Measurements from ENCODE around the gene CORO2A. TPM values are rescaled to one million over a fixed set of nuclear protein-coding genes. Genes with fewer than 3 reads are reported as not detected.
A peak's percentile ranks its signal among the peaks of the same experiment; 100 is the strongest.
"Not testable (repeated sequence)": the region's sequence is repeated elsewhere in the genome, so short reads cannot be mapped to it uniquely, and the experiment has no call there.

The CORO2A gene
- total RNA-seq, 2 donors from 2014 or later: 31.2 to 45.3 TPM

DNA sequence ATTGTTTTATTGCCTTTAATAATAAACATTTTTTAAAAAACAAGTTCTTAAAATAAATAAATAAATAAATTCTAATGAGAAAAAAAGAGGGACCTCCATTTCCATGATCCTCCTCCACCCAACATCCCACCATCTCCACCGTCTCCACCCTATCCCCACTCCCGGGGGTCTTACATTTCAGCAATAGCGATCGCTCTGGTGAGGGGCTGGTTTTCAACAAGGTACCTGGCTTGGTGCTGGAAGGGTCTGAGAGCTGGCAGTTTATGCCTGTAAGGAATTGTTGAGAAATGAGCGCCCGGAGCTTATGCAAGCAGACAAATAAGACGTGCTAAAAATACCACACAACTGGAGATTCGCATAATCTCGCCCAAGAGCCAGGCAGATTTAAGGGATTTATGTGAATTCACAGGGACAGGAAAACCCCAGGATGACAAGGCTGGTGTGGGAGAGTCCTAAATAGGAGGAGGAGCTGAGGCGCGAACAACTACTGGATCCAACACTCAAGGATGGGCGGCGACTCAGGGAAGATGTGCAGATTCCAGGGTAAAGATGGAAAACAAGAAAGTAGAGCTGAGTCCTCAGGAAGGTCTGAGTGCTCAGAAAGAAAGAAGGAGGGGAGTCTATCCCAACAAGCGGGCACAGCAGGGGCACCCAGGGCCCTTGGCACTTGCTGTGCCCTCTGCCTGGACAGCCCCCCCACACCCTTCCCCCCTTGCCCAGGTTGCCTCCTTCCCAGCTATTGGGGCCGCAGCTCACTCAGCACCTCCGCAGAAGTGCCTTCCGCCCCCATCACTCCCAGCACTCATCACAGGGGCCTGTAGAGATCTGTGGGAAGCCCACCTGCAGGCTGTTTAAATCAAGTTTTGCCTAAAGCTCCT, 100.5 kb downstream of the CORO2A start:
- intact Hi-C loops (cut with DNase I): no loop called here

DNA sequence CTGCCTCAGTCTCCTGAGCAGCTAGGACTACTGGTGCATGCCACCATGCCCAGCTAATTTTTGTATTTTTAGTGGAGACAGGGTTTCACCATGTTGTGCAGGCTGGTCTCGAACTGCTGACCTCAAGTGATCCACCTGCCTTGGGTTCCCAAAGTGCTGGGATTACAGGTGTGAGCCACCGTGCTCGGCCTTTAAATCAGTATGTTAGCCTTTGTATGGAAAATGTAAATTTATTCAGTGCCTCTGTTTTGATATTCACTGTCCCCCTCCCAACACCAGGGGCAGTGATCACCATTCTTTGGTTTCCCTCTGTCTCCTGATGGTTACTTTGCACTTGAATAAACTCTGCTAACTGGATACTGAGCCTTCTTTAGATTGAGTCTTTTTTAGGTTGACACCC, 101.8 kb downstream of the CORO2A start:
- intact Hi-C loops (cut with DNase I); H3K9me3 ChIP-seq; H3K4me3 ChIP-seq; H3K27me3 ChIP-seq (replicated peaks; ENCODE audit: insufficient read depth); H3K4me1 ChIP-seq (replicated peaks); H3K36me3 ChIP-seq; H3K27ac ChIP-seq; DNase-seq (ENCODE audit: low spot score): not testable (repeated sequence)
- WGBS: 83% methylated on average over 3 of the region's 3 CpGs

More for the DNA sequence above, 100.5 kb downstream of the CORO2A start:
- Histone ChIP-seq H3K27me3 (replicated peaks; ENCODE audit: insufficient read depth) (no peaks in the 10 kb centered on the region), H3K27ac (no peak overlapping the region), H3K4me1 (replicated peaks) (peaks cover 8% of the 10 kb centered on the region), H3K4me3 (no peak overlapping the region), H3K36me3 (no peaks in the 10 kb centered on the region), H3K9me3 (no peaks in the 10 kb centered on the region)
- 80% methylated on average over 17 of the region's 17 CpGs for WGBS
- no peak for TF ChIP-seq POLR2A (IDR thresholded peaks at IDR 0.05)
- TF ChIP-seq POLR2AphosphoS5 (IDR thresholded peaks at IDR 0.05): no peak
- TF ChIP-seq, protein P1, sequence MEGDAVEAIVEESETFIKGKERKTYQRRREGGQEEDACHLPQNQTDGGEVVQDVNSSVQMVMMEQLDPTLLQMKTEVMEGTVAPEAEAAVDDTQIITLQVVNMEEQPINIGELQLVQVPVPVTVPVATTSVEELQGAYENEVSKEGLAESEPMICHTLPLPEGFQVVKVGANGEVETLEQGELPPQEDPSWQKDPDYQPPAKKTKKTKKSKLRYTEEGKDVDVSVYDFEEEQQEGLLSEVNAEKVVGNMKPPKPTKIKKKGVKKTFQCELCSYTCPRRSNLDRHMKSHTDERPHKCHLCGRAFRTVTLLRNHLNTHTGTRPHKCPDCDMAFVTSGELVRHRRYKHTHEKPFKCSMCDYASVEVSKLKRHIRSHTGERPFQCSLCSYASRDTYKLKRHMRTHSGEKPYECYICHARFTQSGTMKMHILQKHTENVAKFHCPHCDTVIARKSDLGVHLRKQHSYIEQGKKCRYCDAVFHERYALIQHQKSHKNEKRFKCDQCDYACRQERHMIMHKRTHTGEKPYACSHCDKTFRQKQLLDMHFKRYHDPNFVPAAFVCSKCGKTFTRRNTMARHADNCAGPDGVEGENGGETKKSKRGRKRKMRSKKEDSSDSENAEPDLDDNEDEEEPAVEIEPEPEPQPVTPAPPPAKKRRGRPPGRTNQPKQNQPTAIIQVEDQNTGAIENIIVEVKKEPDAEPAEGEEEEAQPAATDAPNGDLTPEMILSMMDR (IDR thresholded peaks at IDR 0.05): no peak
- DNase-seq (ENCODE audit: low spot score): no peak

- peak overlapping the region; percentile 9 to 26 for H3K4me3 ChIP-seq
These were observed 104.8 kb downstream of the CORO2A start for GRCh38 chr9:98087420-98088354.

GRCh38 chr9:98086461-98086860, 106.0 kb downstream of the CORO2A start:
- intact Hi-C loops (cut with DNase I): no loop called here
- TF ChIP-seq POLR2A (IDR thresholded peaks at IDR 0.05) (no peak), POLR2AphosphoS5 (IDR thresholded peaks at IDR 0.05) (no peak)
- TF ChIP-seq, protein P1 (IDR thresholded peaks at IDR 0.05): no peak
- Histone ChIP-seq H3K27ac (peak overlapping the region in 1 of 2 donors; percentile 85), H3K4me3 (no peak overlapping the region), H3K36me3 (no peaks in the 10 kb centered on the region), H3K9me3 (no peaks in the 10 kb centered on the region), H3K27me3 (replicated peaks; ENCODE audit: insufficient read depth) (no peaks in the 10 kb centered on the region), H3K4me1 (replicated peaks) (peaks cover 9% of the 10 kb centered on the region)
- 80% methylated on average over 4 of the region's 4 CpGs for WGBS
- no peak for DNase-seq (ENCODE audit: low spot score)

More at GRCh38 chr9:98087420-98088354, 104.8 kb downstream of the CORO2A start:
- Histone ChIP-seq H3K9me3 (no peaks in the 10 kb centered on the region), H3K36me3 (no peaks in the 10 kb centered on the region), H3K27ac (peak overlapping the region; percentile 74 to 85), H3K4me1 (replicated peaks) (peaks cover 6% of the 10 kb centered on the region), H3K27me3 (replicated peaks; ENCODE audit: insufficient read depth) (no peaks in the 10 kb centered on the region)
- intact Hi-C loops (cut with DNase I): no loop called here
- WGBS: 19% methylated on average over 63 of the region's 92 CpGs
- TF ChIP-seq POLR2AphosphoS5 (IDR thresholded peaks at IDR 0.05) (peak; percentile 65), POLR2A (IDR thresholded peaks at IDR 0.05) (peak; percentile 81)
- TF ChIP-seq, protein P1 (IDR thresholded peaks at IDR 0.05): no peak
- DNase-seq (ENCODE audit: low spot score): peak; percentile 73

- Histone ChIP-seq H3K4me1 (replicated peaks) (peaks cover 14% of the 10 kb centered on the region), H3K27ac (peak overlapping the region; percentile 22 to 85), H3K9me3 (no peaks in the 10 kb centered on the region), H3K36me3 (peaks cover 0 to 3% of the 10 kb centered on the region in 2 donors), H3K27me3 (replicated peaks; ENCODE audit: insufficient read depth) (no peaks in the 10 kb centered on the region), H3K4me3 (no peak overlapping the region)
- TF ChIP-seq POLR2AphosphoS5 (IDR thresholded peaks at IDR 0.05) (no peak), POLR2A (IDR thresholded peaks at IDR 0.05) (no peak)
- TF ChIP-seq, protein P1 (IDR thresholded peaks at IDR 0.05): no peak
- 62% methylated on average over 7 of the region's 7 CpGs for WGBS
- no peak for DNase-seq (ENCODE audit: low spot score)
- intact Hi-C loops (cut with DNase I): no loop called here
These were observed 106.5 kb downstream of the CORO2A start for GRCh38 chr9:98085944-98086343.

All from prostate gland (tissue), 2 donors.